ENCODE data around the gene IER2. TPM values are rescaled to one million over a fixed set of nuclear protein-coding genes. Genes with fewer than 3 reads are reported as not detected.
A peak's percentile ranks its signal among the peaks of the same experiment; 100 is the strongest.

Gene IER2
- total and polyA plus RNA-seq, 2 donors (not counting 3 experiments of a cell fraction or from before 2014, with no cell fraction given), result 60.6 to 81.6 TPM

DNA sequence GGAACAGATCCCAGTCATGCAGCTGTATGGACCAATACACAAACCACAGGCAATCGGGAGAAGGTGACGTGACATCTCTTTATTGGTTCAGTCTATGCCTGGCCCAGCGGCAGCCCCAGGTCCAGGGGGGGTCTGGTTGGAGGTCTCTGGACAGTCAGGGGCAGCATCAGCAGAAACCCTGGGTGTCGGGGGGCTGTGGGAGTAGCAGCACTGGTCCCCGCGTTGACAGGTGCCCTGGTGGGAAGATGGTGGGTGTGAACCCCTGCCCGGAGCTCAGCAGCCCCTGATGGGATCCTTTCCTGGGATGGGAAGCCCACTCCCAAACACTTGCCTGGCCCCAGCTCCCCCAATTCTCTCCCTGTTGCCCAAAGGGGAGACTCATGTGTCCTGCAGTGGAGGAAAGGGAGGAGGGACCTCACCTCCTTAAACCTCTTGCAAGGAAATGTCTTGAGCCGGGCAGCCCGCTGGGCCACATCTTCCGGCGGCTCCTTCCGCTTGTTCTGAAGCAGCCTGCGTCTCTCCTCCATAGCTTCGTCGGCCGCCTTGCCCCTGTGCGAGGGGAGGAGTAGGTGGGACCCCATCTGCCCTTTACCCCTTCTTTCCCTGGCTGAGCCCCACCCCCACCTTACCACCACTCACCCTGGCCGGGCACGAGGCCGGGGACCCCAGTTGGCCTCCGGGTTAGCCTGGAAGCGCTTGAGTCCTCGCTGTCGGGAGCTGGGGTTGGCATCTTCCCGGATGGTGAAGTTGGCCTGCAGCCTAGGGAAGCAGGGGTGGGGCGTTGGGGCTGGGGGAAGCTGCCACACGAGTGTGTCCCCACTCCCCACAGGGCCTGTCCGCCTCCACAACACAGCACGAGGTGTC is 45.1 kb upstream of the IER2 start:
- no TSS peak for BruUV-seq (replicated peaks)
- peak overlapping the region; percentile 60 for H3K27ac ChIP-seq (ENCODE audit: insufficient read depth, low read depth, low read length)
- no peaks in the 10 kb centered on the region for H3K9me3 ChIP-seq (replicated peaks; ENCODE audit: control insufficient read depth, insufficient read depth, low read length)
- H4K20me1 ChIP-seq (replicated peaks; ENCODE audit: control insufficient read depth, extremely low read depth, insufficient read depth, low read length), result no peaks in the 10 kb centered on the region
- no peak for DNase-seq (ENCODE audit: low read depth, low spot score)
- POLR2A ChIA-PET, result interaction anchor here (3.2 kb wide), 1 partner anchor 11 kb away, joined by 6 read pairs; no protein-coding TSS in a partner anchor
- peak overlapping the region; percentile 28 for H3K9ac ChIP-seq (replicated peaks; ENCODE audit: extremely low read depth, insufficient read depth, low read length)
- TF ChIP-seq MYC (IDR thresholded peaks at IDR 0.05; ENCODE audit: low read depth, low read length) (no peak), POLR2A (IDR thresholded peaks at IDR 0.05; ENCODE audit: low read depth, low read length) (no peak), EZH2 (IDR thresholded peaks at IDR 0.05; ENCODE audit: borderline replicate concordance, low read depth, low read length, severe bottlenecking) (no peak), POLR2AphosphoS5 (IDR thresholded peaks at IDR 0.05; ENCODE audit: insufficient read depth, low read depth, low read length) (no peak), JUN (IDR thresholded peaks at IDR 0.05; ENCODE audit: borderline replicate concordance, insufficient read depth, insufficient read length, low read depth) (no peak), GATA2 (IDR thresholded peaks at IDR 0.05; ENCODE audit: insufficient read depth, insufficient read length, low read depth, low read length) (no peak)
- TF ChIP-seq, protein P1, sequence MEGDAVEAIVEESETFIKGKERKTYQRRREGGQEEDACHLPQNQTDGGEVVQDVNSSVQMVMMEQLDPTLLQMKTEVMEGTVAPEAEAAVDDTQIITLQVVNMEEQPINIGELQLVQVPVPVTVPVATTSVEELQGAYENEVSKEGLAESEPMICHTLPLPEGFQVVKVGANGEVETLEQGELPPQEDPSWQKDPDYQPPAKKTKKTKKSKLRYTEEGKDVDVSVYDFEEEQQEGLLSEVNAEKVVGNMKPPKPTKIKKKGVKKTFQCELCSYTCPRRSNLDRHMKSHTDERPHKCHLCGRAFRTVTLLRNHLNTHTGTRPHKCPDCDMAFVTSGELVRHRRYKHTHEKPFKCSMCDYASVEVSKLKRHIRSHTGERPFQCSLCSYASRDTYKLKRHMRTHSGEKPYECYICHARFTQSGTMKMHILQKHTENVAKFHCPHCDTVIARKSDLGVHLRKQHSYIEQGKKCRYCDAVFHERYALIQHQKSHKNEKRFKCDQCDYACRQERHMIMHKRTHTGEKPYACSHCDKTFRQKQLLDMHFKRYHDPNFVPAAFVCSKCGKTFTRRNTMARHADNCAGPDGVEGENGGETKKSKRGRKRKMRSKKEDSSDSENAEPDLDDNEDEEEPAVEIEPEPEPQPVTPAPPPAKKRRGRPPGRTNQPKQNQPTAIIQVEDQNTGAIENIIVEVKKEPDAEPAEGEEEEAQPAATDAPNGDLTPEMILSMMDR (IDR thresholded peaks at IDR 0.05; ENCODE audit: extremely low read depth in 1 of 2, insufficient read depth in 1 of 2, low read depth in 1 of 2, low read length in 2 of 2), result no peak
- no peaks in the 10 kb centered on the region for H3K9me1 ChIP-seq (replicated peaks; ENCODE audit: control insufficient read depth, extremely low read depth, insufficient read depth, low read length)
- H3K4me1 ChIP-seq (ENCODE audit: control insufficient read depth, extremely low read depth, insufficient read depth, low read length), result peaks cover 34% of the 10 kb centered on the region
- CTCF ChIA-PET, result interaction anchor here (0.8 to 3.6 kb wide), 9 partner anchors 9 to 140 kb away, joined by 3 to 24 read pairs (median 6); partner anchors contain the start of genes NACC1 and TRMT1
- dilution Hi-C loops (cut with MboI; ENCODE audit: extremely low pct_ligation_motif_present, low sequenced_read_pairs) (no loop called here), intact Hi-C loops (cut with micrococcal nuclease) (loop anchor here (5.0 kb wide), 2 partner anchors 142 to 902 kb away; partner anchors contain the start of gene RFX1)
- no peak overlapping the region for H2AFZ ChIP-seq (ENCODE audit: low read depth, low read length)
- H3K36me3 ChIP-seq (ENCODE audit: control insufficient read depth in 2 of 2, extremely low read depth in 1 of 2, insufficient read depth in 2 of 2, low read length in 2 of 2), result peaks cover under 1 to 12% of the 10 kb centered on the region in 2 experiments
- FAIRE-seq, result peak; percentile 63
- no peaks in the 10 kb centered on the region for H3K27me3 ChIP-seq (ENCODE audit: control insufficient read depth in 2 of 2, insufficient read depth in 2 of 2, low read length in 2 of 2)
- no peak overlapping the region for H3K4me3 ChIP-seq (replicated peaks in 1 of 3; ENCODE audit: insufficient read depth in 1 of 3, low read depth in 1 of 3, low read length in 3 of 3)
- H3K4me2 ChIP-seq (ENCODE audit: insufficient read depth, low read length), result peak overlapping the region; percentile 34
- H3K79me2 ChIP-seq (ENCODE audit: control insufficient read depth, insufficient read depth, low read length), result peaks cover 24% of the 10 kb centered on the region

All from endothelial cell of umbilical vein (primary cell).